Spinal cord (tissue), 10 donors: ENCODE data around the gene MRPS14. TPM values are rescaled to one million over a fixed set of nuclear protein-coding genes. Genes with fewer than 3 reads are reported as not detected.

ENCODE experiments used
- DNase-seq, 6 donors: peaks; one replicate each; pipeline versions ENCODE4 v3.0.0 to v3.0.0-alpha.2; 2013 to 2015; ENCODE audit warnings: low spot score in 6 of 6, low read depth in 4 of 6
- H3K27ac ChIP-seq: one replicate; pipeline ENCODE4 v1.5.1; 2013; ENCODE audit warnings: low read depth, low read length, control low read depth
- H3K27me3 ChIP-seq: one replicate; pipeline ENCODE4 v1.6.1; 2013; ENCODE audit warnings: low read length; ENCODE audit not compliant: control insufficient read depth, insufficient read depth
- H3K36me3 ChIP-seq: one replicate; pipeline ENCODE4 v1.6.1; 2013; ENCODE audit warnings: low read length; ENCODE audit not compliant: control insufficient read depth, insufficient read depth
- H3K4me1 ChIP-seq: one replicate; pipeline ENCODE4 v1.6.1; 2013; ENCODE audit warnings: low read length; ENCODE audit not compliant: control insufficient read depth, insufficient read depth
- H3K4me3 ChIP-seq: one replicate; pipeline ENCODE4 v1.5.1; 2013; ENCODE audit warnings: low read depth, low read length, control low read depth
- H3K9me3 ChIP-seq: one replicate; pipeline ENCODE4 v1.6.1; 2013; ENCODE audit warnings: low read length; ENCODE audit not compliant: control insufficient read depth, insufficient read depth
- WGBS: methylation state at CpG from one replicate; pipeline ENCODE4 v1.1.5; 2013; ENCODE audit warnings: missing lambda C conversion rate; ENCODE audit not compliant: insufficient coverage; 5-methylcytosine and 5-hydroxymethylcytosine counted together
- polyA plus RNA-seq, 2 donors: library from polyadenylated mRNA; unstranded; fragments of 120-200 nt; gene quantifications; one replicate each; pipeline ENCODE4 v1.2.1, GENCODE V29; 2013; ENCODE audit not compliant: insufficient read length in 2 of 2
- total RNA-seq, 2 donors: library from RNA; depleted of rRNA in 1 of 2; stranded (reverse); fragments of 120-200 nt in 1 of 2; fragments of >200 nt in 1 of 2; gene quantifications; one replicate each; pipeline versions ENCODE4 v1.2.3 to v1.2.4, GENCODE V29; 2013 to 2014
- donor health status: healthy.

MRPS14 gene
- total and polyA plus RNA-seq, 4 donors = 42.6 to 58.6 (median 48.1) TPM

GRCh38 chr1:175002910-175003517 lies 20.2 kb downstream of the MRPS14 start:
- Histone ChIP-seq H3K27me3 (no peaks in the 10 kb centered on the region), H3K4me1 (peaks cover 8% of the 10 kb centered on the region), H3K36me3 (peaks cover 2% of the 10 kb centered on the region), H3K9me3 (no peaks in the 10 kb centered on the region), H3K4me3 (no peak overlapping the region), H3K27ac (no peak overlapping the region)
- WGBS = 94% methylated on average over 12 of the region's 17 CpGs
- no peak for DNase-seq

- H3K27me3 ChIP-seq = no peaks in the 10 kb centered on the region
- H3K9me3 ChIP-seq = no peaks in the 10 kb centered on the region
- DNase-seq = no peak
- H3K4me1 ChIP-seq = peaks cover 8% of the 10 kb centered on the region
- H3K4me3 ChIP-seq = peak overlapping the region; percentile 87
- H3K27ac ChIP-seq = peak overlapping the region; percentile 100
- no peaks in the 10 kb centered on the region for H3K36me3 ChIP-seq
- 3% methylated on average over 5 of the region's 5 CpGs for WGBS
Observed at GRCh38 chr1:175000697-175001187, 22.5 kb downstream of the MRPS14 start.

GRCh38 chr1:174999936-175000696 lies 23.1 kb downstream of the MRPS14 start, which contains the start of gene CACYBP:
TSS of gene CACYBP (plus strand) at chr1:174999947. CDS start at chr1:175000181, 234 bp downstream.
- Histone ChIP-seq H3K36me3 (no peaks in the 10 kb centered on the region), H3K9me3 (no peaks in the 10 kb centered on the region), H3K4me3 (peak within 1 kb of the TSS; percentile 87), H3K27me3 (no peaks in the 10 kb centered on the region), H3K4me1 (peaks cover 8% of the 10 kb centered on the region), H3K27ac (peak within 1 kb of the TSS; percentile 100)
- under 1% methylated on average over 68 of the region's 71 CpGs for WGBS
- DNase-seq = peak in 3 of 6 donors; percentile 22 to 65 (median 43)

GRCh38 chr1:174999216-174999935 lies 23.8 kb downstream of the MRPS14 start:
- Histone ChIP-seq H3K4me1 (peaks cover 8% of the 10 kb centered on the region), H3K4me3 (peak overlapping the region; percentile 87), H3K27ac (peak overlapping the region; percentile 100), H3K27me3 (no peaks in the 10 kb centered on the region), H3K9me3 (no peaks in the 10 kb centered on the region), H3K36me3 (no peaks in the 10 kb centered on the region)
- peak; percentile 97 to 100 (median 98) for DNase-seq
- under 1% methylated on average over 58 of the region's 58 CpGs for WGBS

- Histone ChIP-seq H3K27me3 (no peaks in the 10 kb centered on the region), H3K4me3 (peak overlapping the region; percentile 87), H3K36me3 (no peaks in the 10 kb centered on the region), H3K27ac (peak overlapping the region; percentile 100), H3K4me1 (peaks cover 8% of the 10 kb centered on the region), H3K9me3 (no peaks in the 10 kb centered on the region)
- 5% methylated on average over 14 of the region's 19 CpGs for WGBS
- peak; percentile 33 to 91 (median 53) for DNase-seq
Observed at GRCh38 chr1:174998569-174999215, 24.5 kb downstream of the MRPS14 start.

GRCh38 chr1:174997041-174997440 lies 26.2 kb downstream of the MRPS14 start:
- Histone ChIP-seq H3K4me3 (no peak overlapping the region), H3K27ac (no peak overlapping the region), H3K4me1 (peaks cover 4% of the 10 kb centered on the region), H3K9me3 (no peaks in the 10 kb centered on the region), H3K27me3 (no peaks in the 10 kb centered on the region), H3K36me3 (no peaks in the 10 kb centered on the region)
- WGBS = 100% methylated on average over 2 of the region's 3 CpGs
- no peak for DNase-seq

GRCh38 chr1:174996476-174996875 lies 26.7 kb downstream of the MRPS14 start:
- no peaks in the 10 kb centered on the region for H3K27me3 ChIP-seq
- WGBS = no CpG with 5 or more reads among the region's 1 CpG
- no peaks in the 10 kb centered on the region for H3K36me3 ChIP-seq
- H3K9me3 ChIP-seq = no peaks in the 10 kb centered on the region
- H3K4me1 ChIP-seq = peaks cover 4% of the 10 kb centered on the region
- no peak overlapping the region for H3K4me3 ChIP-seq
- H3K27ac ChIP-seq = no peak overlapping the region
- no peak for DNase-seq

GRCh38 chr1:174995916-174996315 lies 27.3 kb downstream of the MRPS14 start:
- Histone ChIP-seq H3K9me3 (no peaks in the 10 kb centered on the region), H3K27me3 (no peaks in the 10 kb centered on the region), H3K27ac (no peak overlapping the region), H3K4me1 (peaks cover 4% of the 10 kb centered on the region), H3K36me3 (no peaks in the 10 kb centered on the region), H3K4me3 (no peak overlapping the region)
- WGBS = no CpG with 5 or more reads among the region's 1 CpG
- DNase-seq = no peak

GRCh38 chr1:174995121-174995520 lies 28.1 kb downstream of the MRPS14 start:
- Histone ChIP-seq H3K4me3 (no peak overlapping the region), H3K36me3 (no peaks in the 10 kb centered on the region), H3K27ac (no peak overlapping the region), H3K27me3 (no peaks in the 10 kb centered on the region), H3K9me3 (no peaks in the 10 kb centered on the region), H3K4me1 (peaks cover 4% of the 10 kb centered on the region)
- WGBS = no CpG with 5 or more reads among the region's 3 CpGs
- no peak for DNase-seq
